ENCODE results near the gene GPHN.

GPHN gene

DNA sequence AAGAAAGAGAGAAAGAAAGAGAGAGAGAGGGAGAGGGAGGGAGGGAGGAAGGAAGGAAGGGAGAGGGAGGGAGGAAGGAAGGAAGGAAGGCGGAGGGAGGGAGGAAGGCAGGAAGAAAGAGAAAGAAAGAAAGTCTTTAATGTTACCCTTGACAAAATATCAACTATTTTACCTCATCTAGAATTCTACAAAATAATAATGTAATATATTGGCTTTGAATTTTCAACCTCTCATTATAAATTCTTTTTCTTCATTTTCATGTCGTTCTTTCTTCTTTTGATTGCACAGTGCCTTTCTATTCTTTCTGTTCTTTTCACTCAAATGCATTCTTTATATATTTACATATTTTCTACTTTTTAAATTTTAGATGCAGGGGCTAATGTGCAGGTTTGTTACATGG, 621.8 kb downstream of the GPHN start:
- TF ChIP-seq, protein P1, sequence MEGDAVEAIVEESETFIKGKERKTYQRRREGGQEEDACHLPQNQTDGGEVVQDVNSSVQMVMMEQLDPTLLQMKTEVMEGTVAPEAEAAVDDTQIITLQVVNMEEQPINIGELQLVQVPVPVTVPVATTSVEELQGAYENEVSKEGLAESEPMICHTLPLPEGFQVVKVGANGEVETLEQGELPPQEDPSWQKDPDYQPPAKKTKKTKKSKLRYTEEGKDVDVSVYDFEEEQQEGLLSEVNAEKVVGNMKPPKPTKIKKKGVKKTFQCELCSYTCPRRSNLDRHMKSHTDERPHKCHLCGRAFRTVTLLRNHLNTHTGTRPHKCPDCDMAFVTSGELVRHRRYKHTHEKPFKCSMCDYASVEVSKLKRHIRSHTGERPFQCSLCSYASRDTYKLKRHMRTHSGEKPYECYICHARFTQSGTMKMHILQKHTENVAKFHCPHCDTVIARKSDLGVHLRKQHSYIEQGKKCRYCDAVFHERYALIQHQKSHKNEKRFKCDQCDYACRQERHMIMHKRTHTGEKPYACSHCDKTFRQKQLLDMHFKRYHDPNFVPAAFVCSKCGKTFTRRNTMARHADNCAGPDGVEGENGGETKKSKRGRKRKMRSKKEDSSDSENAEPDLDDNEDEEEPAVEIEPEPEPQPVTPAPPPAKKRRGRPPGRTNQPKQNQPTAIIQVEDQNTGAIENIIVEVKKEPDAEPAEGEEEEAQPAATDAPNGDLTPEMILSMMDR (IDR thresholded peaks at IDR 0.05): no peak
- intact Hi-C loops (cut with DNase I; ENCODE audit: low total_unique reads): no loop called here
- Histone ChIP-seq H3K9me3 (no peaks in the 10 kb centered on the region), H3K27ac (no peak overlapping the region), H3K4me3 (no peak overlapping the region), H3K4me1 (no peaks in the 10 kb centered on the region), H3K27me3 (no peaks in the 10 kb centered on the region), H3K36me3 (peaks cover 0 to 9% (median 0%) of the 10 kb centered on the region in 3 donors)
- no peak for DNase-seq

DNA sequence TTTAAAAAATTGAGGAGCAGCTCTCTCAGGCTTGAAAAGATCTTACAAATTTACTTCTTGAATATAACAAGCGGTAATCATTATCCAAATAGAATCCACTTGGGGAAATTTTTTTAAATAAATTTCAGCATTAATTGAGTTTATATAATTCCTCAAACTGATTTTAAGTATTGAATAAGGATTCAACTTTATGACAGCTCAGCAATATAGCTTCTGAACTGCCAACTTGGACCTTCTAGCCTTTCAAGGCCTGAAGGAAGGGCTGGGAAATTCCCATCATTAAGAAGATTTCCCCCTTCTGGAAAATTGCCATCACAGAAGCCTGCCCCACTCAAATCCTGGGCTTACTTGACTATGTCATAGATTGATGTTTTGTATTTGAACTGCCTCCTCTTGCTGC, 623.7 kb downstream of the GPHN start:
- H3K36me3 ChIP-seq: peaks cover 0 to 9% (median 0%) of the 10 kb centered on the region in 3 donors
- H3K9me3 ChIP-seq: no peaks in the 10 kb centered on the region
- H3K4me3 ChIP-seq: no peak overlapping the region
- no peaks in the 10 kb centered on the region for H3K27me3 ChIP-seq
- DNase-seq: no peak
- intact Hi-C loops (cut with DNase I; ENCODE audit: low total_unique reads): no loop called here
- TF ChIP-seq, protein P1 (IDR thresholded peaks at IDR 0.05): no peak
- no peaks in the 10 kb centered on the region for H3K4me1 ChIP-seq
- no peak overlapping the region for H3K27ac ChIP-seq

DNA sequence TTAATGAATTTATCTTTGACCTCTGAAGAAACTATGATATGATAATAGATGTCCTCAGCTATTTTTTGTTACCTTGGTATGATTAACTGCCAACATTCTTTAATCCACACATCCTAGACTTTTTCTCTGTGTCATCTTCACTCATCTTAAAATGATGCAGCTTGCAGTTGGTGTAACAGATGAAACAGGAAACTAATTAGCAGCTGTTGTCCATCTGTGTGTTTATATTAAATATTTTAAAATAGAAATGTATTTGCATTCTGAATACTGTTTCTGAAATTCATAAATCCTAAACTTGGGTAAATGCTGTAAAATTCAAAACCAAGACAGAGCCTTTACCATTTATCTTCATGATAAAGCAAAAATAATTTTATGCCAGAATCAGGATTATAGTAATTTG, 625.2 kb downstream of the GPHN start:
- peaks cover 0 to 9% (median 0%) of the 10 kb centered on the region in 3 donors for H3K36me3 ChIP-seq
- TF ChIP-seq, protein P1 (IDR thresholded peaks at IDR 0.05): no peak
- H3K9me3 ChIP-seq: no peaks in the 10 kb centered on the region
- no peak overlapping the region for H3K27ac ChIP-seq
- DNase-seq: no peak
- intact Hi-C loops (cut with DNase I; ENCODE audit: low total_unique reads): no loop called here
- H3K4me1 ChIP-seq: no peaks in the 10 kb centered on the region
- no peaks in the 10 kb centered on the region for H3K27me3 ChIP-seq
- H3K4me3 ChIP-seq: no peak overlapping the region

DNA sequence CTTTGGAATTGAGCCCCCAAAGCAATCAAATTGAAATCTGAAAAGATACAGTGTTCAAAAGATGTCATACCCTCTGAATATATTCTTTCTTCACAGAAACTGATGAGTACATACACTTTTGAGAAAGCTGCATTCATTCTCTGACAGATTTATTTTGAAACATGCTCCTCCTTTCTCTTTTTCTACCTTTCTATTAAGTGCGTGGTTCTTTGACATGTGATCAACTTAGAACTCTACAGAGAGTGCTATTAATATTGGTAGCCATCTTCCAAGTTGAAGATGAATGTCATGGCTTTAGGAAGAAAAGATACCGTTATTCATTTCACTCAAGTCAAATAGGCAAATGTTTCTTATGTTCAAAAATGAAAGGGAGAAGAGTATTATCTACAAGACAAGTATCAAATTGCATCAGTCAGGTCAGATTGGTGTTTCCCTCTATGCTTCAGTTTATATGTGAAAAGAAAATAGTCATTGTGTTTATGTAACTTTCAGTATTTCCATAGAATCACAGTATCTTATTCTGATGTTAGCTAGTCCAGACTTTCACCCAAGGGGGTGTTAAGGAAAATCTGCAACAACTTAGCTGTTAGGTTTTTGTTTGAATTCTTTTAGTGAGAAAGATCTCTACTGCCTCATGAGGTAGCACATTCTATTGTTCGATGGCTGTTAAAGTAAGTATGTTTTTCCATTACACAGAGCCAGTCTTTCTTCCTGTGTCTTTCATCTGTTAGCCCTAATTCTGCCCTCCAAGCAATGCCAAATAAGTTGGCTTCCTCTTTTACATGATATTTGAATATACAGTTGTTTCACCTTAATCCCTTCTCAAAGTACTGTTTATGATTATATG, 625.9 kb downstream of the GPHN start:
- Histone ChIP-seq H3K27me3 (no peaks in the 10 kb centered on the region), H3K4me1 (no peaks in the 10 kb centered on the region), H3K36me3 (peaks cover 0 to 9% (median 0%) of the 10 kb centered on the region in 3 donors), H3K9me3 (no peaks in the 10 kb centered on the region), H3K27ac (no peak overlapping the region), H3K4me3 (no peak overlapping the region)
- intact Hi-C loops (cut with DNase I; ENCODE audit: low total_unique reads): no loop called here
- TF ChIP-seq, protein P1 (IDR thresholded peaks at IDR 0.05): no peak
- DNase-seq: no peak

DNA sequence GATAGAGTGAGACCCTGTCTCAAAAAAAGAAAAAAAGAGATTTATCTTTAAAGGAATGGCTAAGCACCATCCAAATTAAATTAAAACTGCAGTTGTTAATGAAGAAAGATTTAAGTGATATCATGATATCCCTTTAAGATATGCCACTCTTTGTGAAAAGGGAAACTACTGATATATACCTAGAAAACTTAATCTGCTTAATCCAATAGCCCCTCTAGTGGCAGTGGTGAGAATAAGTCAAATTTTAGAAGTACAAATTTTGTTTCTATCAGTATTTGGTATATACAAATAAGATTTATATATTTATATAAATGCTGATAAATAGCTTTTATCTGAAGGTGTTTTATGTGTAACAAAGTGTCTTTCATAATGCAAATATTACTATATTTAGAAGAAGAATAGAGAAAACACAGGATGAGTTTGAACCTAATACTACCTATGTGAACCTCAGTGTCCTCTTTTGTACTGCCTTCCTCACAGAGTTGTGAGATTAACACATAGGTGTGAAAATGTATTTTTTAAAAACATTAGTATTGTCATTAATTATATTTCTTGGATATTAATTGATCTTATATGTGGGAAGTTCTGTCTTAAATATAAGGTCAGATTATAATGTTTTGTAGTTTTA, 629.9 kb downstream of the GPHN start:
- H3K4me3 ChIP-seq: no peak overlapping the region
- no peaks in the 10 kb centered on the region for H3K27me3 ChIP-seq
- intact Hi-C loops (cut with DNase I; ENCODE audit: low total_unique reads): no loop called here
- H3K9me3 ChIP-seq: no peaks in the 10 kb centered on the region
- H3K4me1 ChIP-seq: no peaks in the 10 kb centered on the region
- no peak overlapping the region for H3K27ac ChIP-seq
- H3K36me3 ChIP-seq: peaks cover 0 to 6% (median 0%) of the 10 kb centered on the region in 3 donors
- TF ChIP-seq, protein P1 (IDR thresholded peaks at IDR 0.05): peak in 1 of 2 experiments; percentile 24
- no peak for DNase-seq
